ENCODE data around the gene MAP3K7CL.
A peak's percentile ranks its signal among the peaks of the same experiment; 100 is the strongest.

The MAP3K7CL gene

DNA sequence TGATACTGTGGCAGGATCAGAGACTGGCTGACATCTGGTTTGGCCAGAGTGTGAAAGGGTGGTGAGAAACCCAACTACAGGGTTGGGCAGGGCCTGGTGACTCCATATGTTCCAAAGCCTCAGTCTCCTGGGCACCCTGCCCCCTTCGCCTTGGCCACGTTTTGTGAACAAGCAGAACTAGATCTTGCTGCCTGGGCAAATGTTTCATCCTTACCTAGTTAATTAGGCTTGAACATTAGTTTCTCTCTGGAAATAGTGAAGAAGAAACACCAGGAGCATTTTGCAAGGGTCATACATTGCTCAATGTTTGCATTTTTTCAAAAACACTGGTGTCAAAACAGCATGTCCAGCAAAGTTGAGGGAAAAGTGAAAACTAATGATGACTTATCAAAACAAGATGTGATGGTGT is 60.5 kb downstream of the MAP3K7CL start:
- no peak overlapping the region for H2AK5ac ChIP-seq (ENCODE audit: low read length, severe bottlenecking)
- no peak overlapping the region for H3K4me2 ChIP-seq (ENCODE audit: low read length, poor library complexity, severe bottlenecking)
- peak overlapping the region in 1 of 2 experiments; percentile 11 for H3K4ac ChIP-seq (ENCODE audit: low read depth in 1 of 2, low read length in 2 of 2)
- no peaks in the 10 kb centered on the region for H3K36me3 ChIP-seq (ENCODE audit: control insufficient read depth in 1 of 2, insufficient read depth in 2 of 2, low read depth in 1 of 2, low read length in 2 of 2)
- 94% methylated on average over 2 of the region's 2 CpGs for WGBS
- peak overlapping the region in 1 of 2 experiments; percentile 15 for H2BK12ac ChIP-seq (ENCODE audit: low read length in 2 of 2)
- no peak overlapping the region for H4K91ac ChIP-seq (ENCODE audit: low read length)
- H3K79me1 ChIP-seq (replicated peaks; ENCODE audit: low read length, poor library complexity, severe bottlenecking) = no peaks in the 10 kb centered on the region
- H3K27ac ChIP-seq (ENCODE audit: low read length, poor library complexity, severe bottlenecking) = peak overlapping the region; percentile 23
- H3K4me3 ChIP-seq (ENCODE audit: insufficient read depth in 1 of 2, low read depth in 1 of 2, low read length in 2 of 2) = no peak overlapping the region
- H4K8ac ChIP-seq (ENCODE audit: low read length) = peak overlapping the region; percentile 19
- H3K9me3 ChIP-seq (ENCODE audit: control insufficient read depth, low read length) = no peaks in the 10 kb centered on the region
- H3K18ac ChIP-seq (ENCODE audit: low read depth in 1 of 2, low read length in 2 of 2) = peak overlapping the region in 1 of 2 experiments; percentile 86
- H3K9ac ChIP-seq (ENCODE audit: low read length) = no peak overlapping the region
- peak overlapping the region; percentile 87 for H2BK15ac ChIP-seq (ENCODE audit: low read depth, poor library complexity, severe bottlenecking)
- H2AFZ ChIP-seq (ENCODE audit: low read depth, low read length) = no peak overlapping the region
- H3K4me1 ChIP-seq (ENCODE audit: control insufficient read depth, insufficient read depth, low read depth, low read length) = peaks cover 3% of the 10 kb centered on the region
- H3K23ac ChIP-seq (ENCODE audit: low read length in 2 of 2) = no peak overlapping the region
- no peak overlapping the region for H2BK120ac ChIP-seq (ENCODE audit: low read depth, low read length)
- H2BK5ac ChIP-seq (ENCODE audit: low read depth, low read length, poor library complexity, severe bottlenecking) = no peak overlapping the region
- H3K27me3 ChIP-seq (ENCODE audit: control insufficient read depth in 1 of 2, insufficient read depth in 1 of 2, low read length in 2 of 2) = no peaks in the 10 kb centered on the region
- no peak overlapping the region for H3K14ac ChIP-seq (ENCODE audit: low read length in 2 of 2)
- DNase-seq = peak; percentile 73

DNA sequence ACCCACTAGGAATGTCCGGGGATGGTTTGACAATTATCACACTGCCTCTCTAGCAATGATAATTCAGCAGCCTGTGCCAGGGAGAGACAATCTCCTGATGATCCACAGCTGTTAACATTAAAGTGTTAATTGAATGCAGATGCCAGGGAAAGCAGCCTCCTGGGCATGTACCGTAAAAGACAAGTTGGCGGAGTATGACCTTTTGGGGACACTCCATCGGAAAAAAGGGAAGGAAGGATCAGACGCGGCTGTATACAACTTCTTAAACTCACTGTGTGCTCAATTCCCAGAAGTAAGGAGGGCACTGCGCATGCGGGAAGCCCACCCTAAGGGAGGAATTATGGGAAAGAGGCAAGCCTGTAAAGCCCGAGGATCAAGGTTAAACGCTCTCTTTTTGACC is 62.6 kb downstream of the MAP3K7CL start:
- Histone ChIP-seq H3K23ac (ENCODE audit: low read length in 2 of 2) (no peak overlapping the region), H3K4me2 (ENCODE audit: low read length, poor library complexity, severe bottlenecking) (no peak overlapping the region), H3K36me3 (ENCODE audit: control insufficient read depth in 1 of 2, insufficient read depth in 2 of 2, low read depth in 1 of 2, low read length in 2 of 2) (no peaks in the 10 kb centered on the region), H3K79me1 (replicated peaks; ENCODE audit: low read length, poor library complexity, severe bottlenecking) (peaks cover 2% of the 10 kb centered on the region), H2BK120ac (ENCODE audit: low read depth, low read length) (no peak overlapping the region), H3K9me3 (ENCODE audit: control insufficient read depth, low read length) (no peaks in the 10 kb centered on the region), H3K14ac (ENCODE audit: low read length in 2 of 2) (no peak overlapping the region), H4K8ac (ENCODE audit: low read length) (no peak overlapping the region), H2BK15ac (ENCODE audit: low read depth, poor library complexity, severe bottlenecking) (no peak overlapping the region), H2BK12ac (ENCODE audit: low read length in 2 of 2) (peak overlapping the region; percentile 28 to 47), H4K91ac (ENCODE audit: low read length) (no peak overlapping the region), H3K4ac (ENCODE audit: low read depth in 1 of 2, low read length in 2 of 2) (no peak overlapping the region), H2BK5ac (ENCODE audit: low read depth, low read length, poor library complexity, severe bottlenecking) (no peak overlapping the region), H3K18ac (ENCODE audit: low read depth in 1 of 2, low read length in 2 of 2) (no peak overlapping the region), H2AK5ac (ENCODE audit: low read length, severe bottlenecking) (peak overlapping the region; percentile 19), H3K27me3 (ENCODE audit: control insufficient read depth in 1 of 2, insufficient read depth in 1 of 2, low read length in 2 of 2) (no peaks in the 10 kb centered on the region), H3K4me1 (ENCODE audit: control insufficient read depth, insufficient read depth, low read depth, low read length) (peaks cover 2% of the 10 kb centered on the region), H3K9ac (ENCODE audit: low read length) (peak overlapping the region; percentile 57), H3K27ac (ENCODE audit: low read length, poor library complexity, severe bottlenecking) (no peak overlapping the region), H2AFZ (ENCODE audit: low read depth, low read length) (no peak overlapping the region), H3K4me3 (ENCODE audit: insufficient read depth in 1 of 2, low read depth in 1 of 2, low read length in 2 of 2) (peak overlapping the region in 1 of 2 experiments; percentile 52)
- DNase-seq = no peak
- 83% methylated on average over 10 of the region's 10 CpGs for WGBS

DNA sequence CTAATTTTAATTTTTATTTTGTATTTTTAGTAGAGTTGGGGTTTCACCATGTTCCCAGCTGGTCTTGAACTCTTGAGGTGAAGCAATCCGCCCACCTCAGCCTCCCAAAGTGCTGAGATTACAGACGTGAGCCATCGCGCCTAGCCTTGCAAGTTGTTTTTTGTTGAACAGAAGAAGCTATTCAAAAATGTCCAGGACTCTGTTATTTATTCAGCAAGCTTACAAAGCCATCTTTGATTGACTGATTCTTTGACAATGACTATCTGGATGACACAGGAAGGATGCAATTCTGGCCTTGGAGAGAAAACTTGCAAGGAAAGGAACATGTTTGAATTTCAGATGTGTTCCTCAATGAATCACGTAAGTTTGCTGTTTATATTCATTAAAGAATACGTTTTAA is 63.5 kb downstream of the MAP3K7CL start:
- no peak overlapping the region for H3K18ac ChIP-seq (ENCODE audit: low read depth in 1 of 2, low read length in 2 of 2)
- no peak overlapping the region for H2BK5ac ChIP-seq (ENCODE audit: low read depth, low read length, poor library complexity, severe bottlenecking)
- WGBS = 88% methylated on average over 4 of the region's 6 CpGs

DNA sequence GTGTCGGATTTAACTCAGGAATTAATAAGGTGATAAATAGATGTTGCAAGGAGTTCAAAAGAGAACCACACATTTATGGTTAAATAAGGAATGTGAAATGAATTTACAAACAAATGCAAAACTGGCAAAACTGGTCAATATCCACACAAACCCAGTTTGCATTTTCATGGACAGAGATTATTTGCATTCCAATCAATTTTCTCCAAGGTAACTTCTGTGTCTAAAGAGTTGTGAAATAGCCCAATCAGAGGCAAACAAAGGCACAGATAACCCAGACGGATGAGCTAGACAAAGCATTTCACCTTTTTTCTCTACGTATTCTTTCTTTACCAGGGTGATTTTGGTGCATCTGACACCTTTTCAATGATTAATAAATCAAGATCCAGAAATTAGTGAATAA is 63.9 kb downstream of the MAP3K7CL start:
- H3K4ac ChIP-seq (ENCODE audit: low read depth in 1 of 2, low read length in 2 of 2) = no peak overlapping the region
- no peaks in the 10 kb centered on the region for H3K36me3 ChIP-seq (ENCODE audit: control insufficient read depth in 1 of 2, insufficient read depth in 2 of 2, low read depth in 1 of 2, low read length in 2 of 2)
- H2AK5ac ChIP-seq (ENCODE audit: low read length, severe bottlenecking) = no peak overlapping the region
- H4K8ac ChIP-seq (ENCODE audit: low read length) = no peak overlapping the region
- peak overlapping the region in 1 of 2 experiments; percentile 25 for H3K18ac ChIP-seq (ENCODE audit: low read depth in 1 of 2, low read length in 2 of 2)
- H3K4me2 ChIP-seq (ENCODE audit: low read length, poor library complexity, severe bottlenecking) = no peak overlapping the region
- no peak overlapping the region for H3K27ac ChIP-seq (ENCODE audit: low read length, poor library complexity, severe bottlenecking)
- peaks cover 2% of the 10 kb centered on the region for H3K79me1 ChIP-seq (replicated peaks; ENCODE audit: low read length, poor library complexity, severe bottlenecking)
- 86% methylated on average over 1 of the region's 3 CpGs for WGBS
- H3K23ac ChIP-seq (ENCODE audit: low read length in 2 of 2) = no peak overlapping the region
- H3K9me3 ChIP-seq (ENCODE audit: control insufficient read depth, low read length) = no peaks in the 10 kb centered on the region
- no peak overlapping the region for H2BK5ac ChIP-seq (ENCODE audit: low read depth, low read length, poor library complexity, severe bottlenecking)
- H2BK15ac ChIP-seq (ENCODE audit: low read depth, poor library complexity, severe bottlenecking) = no peak overlapping the region
- no peak for DNase-seq
- H4K91ac ChIP-seq (ENCODE audit: low read length) = no peak overlapping the region
- no peak overlapping the region for H2BK120ac ChIP-seq (ENCODE audit: low read depth, low read length)
- H2BK12ac ChIP-seq (ENCODE audit: low read length in 2 of 2) = no peak overlapping the region
- no peak overlapping the region for H3K9ac ChIP-seq (ENCODE audit: low read length)
- H3K14ac ChIP-seq (ENCODE audit: low read length in 2 of 2) = no peak overlapping the region
- no peak overlapping the region for H2AFZ ChIP-seq (ENCODE audit: low read depth, low read length)
- H3K27me3 ChIP-seq (ENCODE audit: control insufficient read depth in 1 of 2, insufficient read depth in 1 of 2, low read length in 2 of 2) = no peaks in the 10 kb centered on the region
- H3K4me3 ChIP-seq (ENCODE audit: insufficient read depth in 1 of 2, low read depth in 1 of 2, low read length in 2 of 2) = no peak overlapping the region
- H3K4me1 ChIP-seq (ENCODE audit: control insufficient read depth, insufficient read depth, low read depth, low read length) = peaks cover 2% of the 10 kb centered on the region

More for the DNA sequence above, 63.5 kb downstream of the MAP3K7CL start:
- no peaks in the 10 kb centered on the region for H3K9me3 ChIP-seq (ENCODE audit: control insufficient read depth, low read length)
- H3K79me1 ChIP-seq (replicated peaks; ENCODE audit: low read length, poor library complexity, severe bottlenecking) = peaks cover 2% of the 10 kb centered on the region
- H3K9ac ChIP-seq (ENCODE audit: low read length) = no peak overlapping the region
- no peak overlapping the region for H2BK120ac ChIP-seq (ENCODE audit: low read depth, low read length)
- H4K8ac ChIP-seq (ENCODE audit: low read length) = no peak overlapping the region
- H3K4ac ChIP-seq (ENCODE audit: low read depth in 1 of 2, low read length in 2 of 2) = no peak overlapping the region
- H2BK15ac ChIP-seq (ENCODE audit: low read depth, poor library complexity, severe bottlenecking) = no peak overlapping the region
- H3K4me3 ChIP-seq (ENCODE audit: insufficient read depth in 1 of 2, low read depth in 1 of 2, low read length in 2 of 2) = no peak overlapping the region
- no peaks in the 10 kb centered on the region for H3K27me3 ChIP-seq (ENCODE audit: control insufficient read depth in 1 of 2, insufficient read depth in 1 of 2, low read length in 2 of 2)
- no peak for DNase-seq
- no peak overlapping the region for H3K4me2 ChIP-seq (ENCODE audit: low read length, poor library complexity, severe bottlenecking)
- no peak overlapping the region for H2BK12ac ChIP-seq (ENCODE audit: low read length in 2 of 2)
- peaks cover 2% of the 10 kb centered on the region for H3K4me1 ChIP-seq (ENCODE audit: control insufficient read depth, insufficient read depth, low read depth, low read length)
- H3K14ac ChIP-seq (ENCODE audit: low read length in 2 of 2) = no peak overlapping the region
- H2AFZ ChIP-seq (ENCODE audit: low read depth, low read length) = no peak overlapping the region
- no peaks in the 10 kb centered on the region for H3K36me3 ChIP-seq (ENCODE audit: control insufficient read depth in 1 of 2, insufficient read depth in 2 of 2, low read depth in 1 of 2, low read length in 2 of 2)
- H4K91ac ChIP-seq (ENCODE audit: low read length) = no peak overlapping the region
- H3K23ac ChIP-seq (ENCODE audit: low read length in 2 of 2) = no peak overlapping the region
- H2AK5ac ChIP-seq (ENCODE audit: low read length, severe bottlenecking) = no peak overlapping the region
- no peak overlapping the region for H3K27ac ChIP-seq (ENCODE audit: low read length, poor library complexity, severe bottlenecking)

Measured in mesenchymal stem cell (in vitro differentiated cells and primary cell).